ENCODE results near the gene FRMD5.

- TF ChIP-seq FOSL2 (IDR thresholded peaks at IDR 0.05) (no peak), FOSL2 (CRISPR knock-in tag; IDR thresholded peaks at IDR 0.05) (no peak), CTCF (IDR thresholded peaks at IDR 0.05) (no peak), RAD21 (conservative IDR thresholded peaks at IDR 0.05 in 1 of 2, IDR thresholded peaks at IDR 0.05 in 1 of 2) (no peak), SMC3 (IDR thresholded peaks at IDR 0.05) (no peak), ELK1 (IDR thresholded peaks at IDR 0.05; ENCODE audit: low read depth, low read length) (no peak), CBX2 (IDR thresholded peaks at IDR 0.05; ENCODE audit: borderline replicate concordance, low read depth) (no peak), POLR2A (IDR thresholded peaks at IDR 0.05; ENCODE audit: low read length) (no peak), JUN (IDR thresholded peaks at IDR 0.05) (no peak), NPAS2 (CRISPR knock-in tag; IDR thresholded peaks at IDR 0.05; ENCODE audit: borderline replicate concordance) (no peak), PHF8 (IDR thresholded peaks at IDR 0.05; ENCODE audit: borderline replicate concordance, low read depth) (no peak), EHMT2 (IDR thresholded peaks at IDR 0.05; ENCODE audit: low read depth) (no peak), EHF (CRISPR knock-in tag; IDR thresholded peaks at IDR 0.05) (no peak), CEBPB (IDR thresholded peaks at IDR 0.05) (no peak)
Measured at GRCh38 chr15:44033894-44034293, 161.2 kb downstream of the FRMD5 start.
